ENCODE measurements around the gene SEMA5A. TPM values are rescaled to one million over a fixed set of nuclear protein-coding genes. Genes with fewer than 3 reads are reported as not detected.

Gene SEMA5A
- total RNA-seq, 4 donors from 2014 or later: 2.6 to 36.5 (median 4.7) TPM

GRCh38 chr5:9547122-9547947, 1.5 kb upstream of the SEMA5A start:
- no peak for TF ChIP-seq CTCF (IDR thresholded peaks at IDR 0.05; ENCODE audit: low read depth)

- TF ChIP-seq CTCF (IDR thresholded peaks at IDR 0.05; ENCODE audit: low read depth): no peak
Observed at GRCh38 chr5:9545136-9545991, 511 bp downstream of the SEMA5A start.

GRCh38 chr5:9544502-9545135, 1.3 kb downstream of the SEMA5A start:
- TF ChIP-seq CTCF (IDR thresholded peaks at IDR 0.05; ENCODE audit: low read depth): no peak

GRCh38 chr5:9544056-9544455, 1.8 kb downstream of the SEMA5A start:
- no peak for TF ChIP-seq CTCF (IDR thresholded peaks at IDR 0.05; ENCODE audit: low read depth)

GRCh38 chr5:9543311-9543920, 2.5 kb downstream of the SEMA5A start:
- TF ChIP-seq CTCF (IDR thresholded peaks at IDR 0.05; ENCODE audit: low read depth): no peak

- TF ChIP-seq CTCF (IDR thresholded peaks at IDR 0.05; ENCODE audit: low read depth): no peak
Observed at GRCh38 chr5:9540791-9541190, 5.1 kb downstream of the SEMA5A start.
